Mesenchymal stem cell (in vitro differentiated cells and primary cell): Measurements from ENCODE around the gene NIPAL4.

ENCODE experiments used
- DNase-seq: peaks from one replicate; pipeline ENCODE4 v3.0.0-alpha.2; 2013
- H2AFZ ChIP-seq: one replicate; pipeline ENCODE4 v1.6.1; 2013; ENCODE audit warnings: low read depth, mild to moderate bottlenecking, control low read depth, inconsistent platforms, low read length, moderate library complexity
- H2AK5ac ChIP-seq: 2 replicates; pipeline ENCODE4 v1.6.1; 2013; ENCODE audit warnings: low read length, moderate library complexity, mild to moderate bottlenecking, inconsistent platforms; ENCODE audit not compliant: severe bottlenecking
- H2BK120ac ChIP-seq: one replicate; pipeline ENCODE4 v1.6.1; 2013; ENCODE audit warnings: low read depth, mild to moderate bottlenecking, inconsistent platforms, low read length, moderate library complexity
- H2BK12ac ChIP-seq, 2 experiments: one replicate each; pipeline ENCODE4 v1.6.1; 2013; ENCODE audit warnings: inconsistent platforms in 2 of 2, low read length in 2 of 2, mild to moderate bottlenecking in 2 of 2, moderate library complexity in 2 of 2, control low read depth in 1 of 2
- H2BK15ac ChIP-seq: one replicate; pipeline ENCODE4 v1.6.1; 2013; ENCODE audit warnings: mild to moderate bottlenecking, low read depth, inconsistent platforms; ENCODE audit not compliant: poor library complexity, severe bottlenecking
- H2BK5ac ChIP-seq: 2 replicates; pipeline ENCODE4 v1.6.1; 2013; ENCODE audit warnings: low read depth, mild to moderate bottlenecking, low read length, control low read depth, inconsistent platforms; ENCODE audit not compliant: poor library complexity, severe bottlenecking
- H3K14ac ChIP-seq, 2 experiments: one replicate each; pipeline ENCODE4 v1.6.1; 2013; ENCODE audit warnings: inconsistent platforms in 2 of 2, low read length in 2 of 2, control low read depth in 1 of 2, mild to moderate bottlenecking in 1 of 2, moderate library complexity in 1 of 2
- H3K18ac ChIP-seq, 2 experiments: one replicate each; pipeline ENCODE4 v1.6.1; 2013; ENCODE audit warnings: inconsistent platforms in 2 of 2, low read length in 2 of 2, control low read depth in 1 of 2, low read depth in 1 of 2, mild to moderate bottlenecking in 1 of 2
- H3K23ac ChIP-seq, 2 experiments: one replicate each; pipeline ENCODE4 v1.6.1; 2013; ENCODE audit warnings: inconsistent platforms in 2 of 2, low read length in 2 of 2, mild to moderate bottlenecking in 2 of 2, moderate library complexity in 2 of 2, control low read depth in 1 of 2
- H3K27ac ChIP-seq: 2 replicates; pipeline ENCODE4 v1.5.1; 2013; ENCODE audit warnings: mild to moderate bottlenecking, moderate library complexity, low read length, control low read depth, inconsistent platforms; ENCODE audit not compliant: poor library complexity, severe bottlenecking
- H3K27me3 ChIP-seq, 2 experiments: 2 replicates each; pipeline versions ENCODE4 v1.6.1 to v1.7.0; 2013; ENCODE audit warnings: low read length in 2 of 2, mild to moderate bottlenecking in 2 of 2, moderate library complexity in 2 of 2, control low read depth in 1 of 2, inconsistent platforms in 1 of 2; ENCODE audit not compliant: control insufficient read depth in 1 of 2, insufficient read depth in 1 of 2
- H3K36me3 ChIP-seq, 2 experiments: 2 replicates each; pipeline versions ENCODE4 v1.6.1 to v1.7.0; 2013; ENCODE audit warnings: low read length in 2 of 2, control low read depth in 1 of 2, inconsistent platforms in 1 of 2, low read depth in 1 of 2, mild to moderate bottlenecking in 1 of 2; ENCODE audit not compliant: insufficient read depth in 2 of 2, control insufficient read depth in 1 of 2
- H3K4ac ChIP-seq, 2 experiments: one replicate each; pipeline ENCODE4 v1.6.1; 2013; ENCODE audit warnings: inconsistent platforms in 2 of 2, low read length in 2 of 2, mild to moderate bottlenecking in 2 of 2, moderate library complexity in 2 of 2, control low read depth in 1 of 2, low read depth in 1 of 2
- H3K4me1 ChIP-seq: 2 replicates; pipeline ENCODE4 v1.6.1; 2013; ENCODE audit warnings: low read depth, low read length, control low read depth; ENCODE audit not compliant: control insufficient read depth, insufficient read depth
- H3K4me2 ChIP-seq: 2 replicates; pipeline ENCODE4 v1.6.1; 2013; ENCODE audit warnings: low read length, mild to moderate bottlenecking, inconsistent platforms; ENCODE audit not compliant: poor library complexity, severe bottlenecking
- H3K4me3 ChIP-seq, 2 experiments: 2 replicates each; pipeline versions ENCODE4 v1.5.1 to v1.7.0; 2013; ENCODE audit warnings: low read length in 2 of 2, mild to moderate bottlenecking in 2 of 2, control low read depth in 1 of 2, low read depth in 1 of 2; ENCODE audit not compliant: insufficient read depth in 1 of 2
- H3K79me1 ChIP-seq: replicated peaks from 2 replicates; pipeline ENCODE4 v1.6.1; 2013; ENCODE audit warnings: mild to moderate bottlenecking, control low read depth, low read length, inconsistent platforms; ENCODE audit not compliant: poor library complexity, severe bottlenecking
- H3K9ac ChIP-seq: 2 replicates; pipeline ENCODE4 v1.7.0; 2013; ENCODE audit warnings: mild to moderate bottlenecking, low read length, moderate library complexity
- H3K9me3 ChIP-seq: 2 replicates; pipeline ENCODE4 v1.7.0; 2013; ENCODE audit warnings: mild to moderate bottlenecking, low read length; ENCODE audit not compliant: control insufficient read depth
- H4K8ac ChIP-seq: one replicate; pipeline ENCODE4 v1.6.1; 2013; ENCODE audit warnings: inconsistent platforms, mild to moderate bottlenecking, low read length, moderate library complexity
- H4K91ac ChIP-seq: one replicate; pipeline ENCODE4 v1.6.1; 2013; ENCODE audit warnings: mild to moderate bottlenecking, low read length, inconsistent platforms
- WGBS: methylation state at CpG from one replicate; pipeline ENCODE4 v1.1.7; 2013; ENCODE audit warnings: mixed read lengths; 5-methylcytosine and 5-hydroxymethylcytosine counted together

Gene NIPAL4

GRCh38 chr5:157485340-157485739 lies 25.3 kb downstream of the NIPAL4 start:
- H3K18ac ChIP-seq = no peak overlapping the region
- H3K23ac ChIP-seq = peak overlapping the region in 1 of 2 experiments; percentile 31
- no peak overlapping the region for H2AK5ac ChIP-seq
- no peak overlapping the region for H3K4ac ChIP-seq
- H2BK120ac ChIP-seq = no peak overlapping the region
- H3K9ac ChIP-seq = no peak overlapping the region
- H3K4me3 ChIP-seq = no peak overlapping the region
- no peak for DNase-seq
- H3K4me1 ChIP-seq = no peaks in the 10 kb centered on the region
- H3K79me1 ChIP-seq = peaks cover 51% of the 10 kb centered on the region
- H2BK15ac ChIP-seq = no peak overlapping the region
- peaks cover 14 to 63% of the 10 kb centered on the region in 2 experiments for H3K36me3 ChIP-seq
- no peaks in the 10 kb centered on the region for H3K27me3 ChIP-seq
- no peak overlapping the region for H2AFZ ChIP-seq
- H3K4me2 ChIP-seq = no peak overlapping the region
- no peak overlapping the region for H4K8ac ChIP-seq
- WGBS = 96% methylated on average over 2 of the region's 2 CpGs
- no peak overlapping the region for H4K91ac ChIP-seq
- no peaks in the 10 kb centered on the region for H3K9me3 ChIP-seq
- H2BK12ac ChIP-seq = no peak overlapping the region
- no peak overlapping the region for H3K14ac ChIP-seq
- H2BK5ac ChIP-seq = no peak overlapping the region
- H3K27ac ChIP-seq = no peak overlapping the region

- Histone ChIP-seq H3K4me1 (no peaks in the 10 kb centered on the region), H2AK5ac (no peak overlapping the region), H2BK5ac (no peak overlapping the region), H3K9ac (no peak overlapping the region), H3K27me3 (no peaks in the 10 kb centered on the region), H3K18ac (no peak overlapping the region), H3K4me3 (peak overlapping the region in 1 of 2 experiments; percentile 1), H2BK120ac (no peak overlapping the region), H2BK15ac (no peak overlapping the region), H3K79me1 (peaks cover 48% of the 10 kb centered on the region), H3K14ac (no peak overlapping the region), H3K23ac (no peak overlapping the region), H3K9me3 (no peaks in the 10 kb centered on the region), H3K27ac (no peak overlapping the region), H4K8ac (no peak overlapping the region), H3K4me2 (no peak overlapping the region), H3K36me3 (peaks cover 14 to 59% of the 10 kb centered on the region in 2 experiments), H2BK12ac (no peak overlapping the region), H4K91ac (no peak overlapping the region), H2AFZ (no peak overlapping the region), H3K4ac (no peak overlapping the region)
- DNase-seq = no peak
- WGBS = 96% methylated on average over 3 of the region's 3 CpGs
These were observed 25.8 kb downstream of the NIPAL4 start for GRCh38 chr5:157485811-157486210.

GRCh38 chr5:157486221-157486681 lies 26.2 kb downstream of the NIPAL4 start:
- H3K14ac ChIP-seq = no peak overlapping the region
- H3K4me1 ChIP-seq = no peaks in the 10 kb centered on the region
- WGBS = 96% methylated on average over 8 of the region's 8 CpGs

GRCh38 chr5:157486861-157487260 lies 26.8 kb downstream of the NIPAL4 start:
- Histone ChIP-seq H3K4ac (no peak overlapping the region), H2BK15ac (no peak overlapping the region), H2BK12ac (no peak overlapping the region), H4K91ac (no peak overlapping the region), H3K36me3 (peaks cover 10 to 56% of the 10 kb centered on the region in 2 experiments), H2BK5ac (no peak overlapping the region), H3K27ac (no peak overlapping the region), H4K8ac (no peak overlapping the region), H2AFZ (no peak overlapping the region), H2BK120ac (no peak overlapping the region), H3K4me1 (no peaks in the 10 kb centered on the region), H3K9ac (no peak overlapping the region), H3K18ac (no peak overlapping the region), H3K79me1 (peaks cover 44% of the 10 kb centered on the region), H2AK5ac (no peak overlapping the region), H3K4me3 (no peak overlapping the region), H3K9me3 (no peaks in the 10 kb centered on the region), H3K23ac (no peak overlapping the region), H3K27me3 (no peaks in the 10 kb centered on the region), H3K4me2 (no peak overlapping the region), H3K14ac (no peak overlapping the region)
- WGBS = 96% methylated on average over 3 of the region's 3 CpGs
- DNase-seq = no peak

More at GRCh38 chr5:157486221-157486681, 26.2 kb downstream of the NIPAL4 start:
- Histone ChIP-seq H3K4me2 (no peak overlapping the region), H3K27me3 (no peaks in the 10 kb centered on the region), H2BK15ac (no peak overlapping the region), H2AK5ac (no peak overlapping the region), H3K9ac (no peak overlapping the region), H3K4ac (no peak overlapping the region), H3K79me1 (peaks cover 45% of the 10 kb centered on the region), H3K9me3 (no peaks in the 10 kb centered on the region), H4K91ac (no peak overlapping the region), H2BK120ac (no peak overlapping the region), H2AFZ (no peak overlapping the region), H2BK5ac (no peak overlapping the region), H2BK12ac (no peak overlapping the region), H3K23ac (no peak overlapping the region), H3K27ac (no peak overlapping the region), H3K36me3 (peaks cover 13 to 56% of the 10 kb centered on the region in 2 experiments), H4K8ac (no peak overlapping the region), H3K18ac (no peak overlapping the region), H3K4me3 (peak overlapping the region in 1 of 2 experiments; percentile 1)
- DNase-seq = no peak
